GM18511 (cell line): Measurements from ENCODE around the gene UBXN6.

Source experiments
- ATAC-seq: cut with Tn5 transposase; IDR thresholded peaks from one replicate; pipeline ENCODE4 v1.9.1; 2021; ENCODE audit warnings: mild to moderate bottlenecking, moderate library complexity; ENCODE audit not compliant: unreplicated experiment

Gene UBXN6

DNA sequence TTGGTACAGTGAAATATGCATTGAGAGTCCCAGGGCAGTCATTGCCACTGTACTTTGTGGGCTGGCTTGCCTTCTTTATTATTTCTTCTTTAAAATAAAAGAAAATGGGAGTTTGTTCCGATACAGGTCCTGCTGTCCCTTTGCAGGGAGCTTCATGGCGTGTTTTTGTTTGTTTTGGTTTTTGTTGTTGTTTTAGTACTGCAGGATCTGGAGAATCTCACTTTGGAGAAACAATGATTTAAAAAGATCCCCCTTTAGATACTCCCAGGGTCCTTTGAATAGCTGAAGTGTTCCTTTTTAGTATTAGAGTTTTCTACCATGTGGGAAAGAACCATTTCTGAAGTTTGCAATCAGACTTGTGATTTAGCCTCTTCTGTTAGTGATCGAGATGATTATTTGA lies 44.0 kb downstream of the UBXN6 start:
- ATAC-seq, result no peak

DNA sequence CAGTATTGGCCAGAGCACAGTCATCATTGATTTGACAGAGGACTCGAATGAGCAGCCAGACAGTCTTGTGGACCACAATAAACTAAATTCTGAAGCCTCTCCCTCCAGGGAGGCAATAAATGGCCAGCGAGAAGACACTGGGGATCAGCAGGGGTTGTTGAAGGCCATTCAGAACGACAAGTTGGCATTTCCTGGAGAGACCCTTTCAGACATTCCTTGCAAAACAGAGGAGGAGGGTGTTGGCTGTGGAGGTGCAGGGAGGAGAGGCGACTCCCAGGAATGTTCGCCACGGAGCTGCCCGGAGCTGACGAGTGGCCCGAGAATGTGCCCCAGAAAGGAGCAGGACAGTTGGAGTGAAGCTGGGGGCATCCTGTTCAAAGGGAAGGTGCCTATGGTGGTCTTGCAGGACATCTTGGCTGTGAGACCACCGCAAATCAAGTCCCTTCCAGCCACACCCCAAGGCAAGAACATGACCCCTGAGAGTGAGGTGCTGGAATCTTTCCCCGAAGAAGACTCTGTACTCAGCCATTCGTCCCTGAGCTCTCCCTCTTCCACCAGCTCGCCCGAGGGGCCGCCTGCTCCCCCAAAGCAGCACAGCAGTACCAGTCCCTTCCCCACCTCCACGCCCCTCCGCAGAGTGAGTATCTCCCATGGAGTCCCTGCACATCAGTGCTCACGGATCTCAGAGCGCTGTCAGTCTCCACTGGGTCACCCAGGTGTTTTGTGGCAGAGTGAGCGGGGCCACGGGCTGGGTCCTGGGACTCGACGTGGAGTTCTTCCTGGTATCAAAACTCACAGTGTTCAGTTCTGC lies 48.3 kb downstream of the UBXN6 start:
- no peak for ATAC-seq

DNA sequence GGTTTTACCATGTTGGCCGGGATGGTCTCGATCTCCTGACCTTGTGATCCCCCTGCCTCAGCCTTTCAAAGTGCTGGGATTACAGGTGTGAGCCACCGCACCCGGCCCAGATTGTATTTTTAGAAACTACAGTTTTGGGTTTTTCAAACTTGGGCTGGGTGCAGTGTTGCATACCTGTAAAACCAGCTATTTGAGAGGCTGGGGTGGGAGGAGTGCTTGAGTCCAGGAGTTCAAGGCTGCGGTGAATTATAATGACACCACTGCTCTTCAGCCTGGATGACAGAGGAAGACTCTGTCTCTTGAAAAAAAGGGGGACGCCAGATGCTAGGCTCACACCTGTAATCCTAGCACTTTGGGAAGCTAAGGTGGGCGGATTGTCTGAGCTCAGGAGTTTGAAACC lies 51.0 kb downstream of the UBXN6 start:
- ATAC-seq, result no peak

DNA sequence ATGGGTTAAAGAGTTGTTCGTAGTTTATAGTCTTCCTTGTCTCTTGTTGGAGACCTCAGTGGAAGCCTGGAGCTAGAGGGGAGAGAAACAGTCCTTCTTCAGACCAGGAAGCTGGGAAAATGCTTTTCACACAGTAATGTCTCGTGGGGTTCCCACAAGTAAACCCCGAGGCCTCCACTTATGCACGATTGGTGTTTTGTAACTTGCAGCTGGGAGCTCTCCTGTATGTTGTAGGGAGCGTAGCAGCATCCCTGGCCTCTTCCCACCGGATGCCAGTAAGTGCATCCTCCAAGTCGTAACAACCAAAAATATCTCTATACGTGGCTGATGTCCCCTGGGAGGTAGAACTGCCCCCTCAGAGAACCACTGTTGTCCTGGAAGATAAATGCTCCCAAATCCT lies 51.6 kb downstream of the UBXN6 start:
- no peak for ATAC-seq

DNA sequence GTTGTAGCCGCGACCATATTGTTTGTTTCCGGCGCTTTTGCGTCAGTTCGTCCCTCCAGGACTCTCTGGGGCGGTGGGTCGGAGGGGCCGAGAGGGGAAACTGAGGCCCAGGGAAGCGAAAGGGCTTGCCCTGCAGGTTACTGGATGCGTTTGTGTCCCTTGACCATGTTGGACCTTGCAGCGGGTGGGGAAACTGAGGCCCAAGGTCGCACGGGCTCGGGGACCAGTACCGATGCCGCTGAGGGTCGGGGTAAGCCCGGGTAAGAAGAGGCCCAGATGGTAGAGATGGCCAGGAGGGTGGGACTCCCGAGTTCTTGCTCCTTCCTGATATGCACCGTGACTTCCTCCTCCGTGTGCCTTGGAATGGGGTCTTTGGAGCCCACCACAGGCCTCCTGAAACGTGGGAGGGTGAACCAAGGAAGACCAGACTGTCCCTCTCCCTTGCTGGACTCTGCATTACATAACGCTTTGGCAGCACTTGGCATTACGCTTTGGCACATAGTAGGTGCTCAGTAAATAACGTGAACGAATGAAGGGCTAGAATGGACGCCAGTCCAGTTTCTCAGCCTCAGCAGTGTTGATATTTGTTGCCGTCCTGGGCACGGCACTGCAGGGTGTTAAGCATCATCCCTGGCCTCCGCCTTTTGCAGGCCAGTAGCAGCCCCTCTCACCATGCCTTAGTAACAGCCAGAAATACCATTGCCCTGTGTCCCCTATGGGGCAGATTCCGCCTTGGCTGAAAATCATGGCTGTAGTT lies 54.4 kb downstream of the UBXN6 start:
- no peak for ATAC-seq

GRCh38 chr19:4402171-4403004 lies 55.2 kb downstream of the UBXN6 start, which contains the start of gene CHAF1A:
Gene CHAF1A, plus strand, starts transcription at chr19:4402640. Its CDS starts 123 bp downstream, at chr19:4402763.
- peak; percentile 87 for ATAC-seq

DNA sequence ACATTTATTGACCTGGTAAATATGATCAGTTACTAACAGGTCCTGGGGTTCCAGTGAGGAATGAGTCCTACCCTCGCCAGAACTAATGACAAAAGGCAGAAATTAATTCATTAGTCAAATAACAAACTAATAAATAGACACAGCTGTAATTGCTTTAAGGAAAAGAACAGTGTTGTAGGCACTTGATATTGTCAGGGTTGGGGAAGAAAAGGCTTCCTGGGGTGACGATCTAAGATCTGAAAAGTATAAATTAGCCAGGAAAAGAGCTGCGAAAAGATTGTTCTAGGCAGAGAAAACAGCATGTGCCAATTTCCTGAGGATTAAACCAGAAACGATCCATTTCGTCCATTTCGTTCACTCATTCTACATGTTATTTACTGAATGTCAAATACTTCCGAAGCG lies 55.8 kb downstream of the UBXN6 start:
- ATAC-seq, result no peak

- peak; percentile 55 for ATAC-seq
Observed at GRCh38 chr19:4400135-4400936, 57.3 kb downstream of the UBXN6 start, which contains the start of gene SH3GL1. Gene SH3GL1, minus strand, starts transcription at chr19:4400547. Its CDS starts 179 bp downstream, at chr19:4400368.

GRCh38 chr19:4399812-4400134 lies 57.8 kb downstream of the UBXN6 start:
- ATAC-seq, result peak; percentile 18

- no peak for ATAC-seq
Observed at GRCh38 chr19:4396949-4397783, 60.4 kb downstream of the UBXN6 start.
